ENCODE data around the gene GALK2.

- TF ChIP-seq, protein P1, sequence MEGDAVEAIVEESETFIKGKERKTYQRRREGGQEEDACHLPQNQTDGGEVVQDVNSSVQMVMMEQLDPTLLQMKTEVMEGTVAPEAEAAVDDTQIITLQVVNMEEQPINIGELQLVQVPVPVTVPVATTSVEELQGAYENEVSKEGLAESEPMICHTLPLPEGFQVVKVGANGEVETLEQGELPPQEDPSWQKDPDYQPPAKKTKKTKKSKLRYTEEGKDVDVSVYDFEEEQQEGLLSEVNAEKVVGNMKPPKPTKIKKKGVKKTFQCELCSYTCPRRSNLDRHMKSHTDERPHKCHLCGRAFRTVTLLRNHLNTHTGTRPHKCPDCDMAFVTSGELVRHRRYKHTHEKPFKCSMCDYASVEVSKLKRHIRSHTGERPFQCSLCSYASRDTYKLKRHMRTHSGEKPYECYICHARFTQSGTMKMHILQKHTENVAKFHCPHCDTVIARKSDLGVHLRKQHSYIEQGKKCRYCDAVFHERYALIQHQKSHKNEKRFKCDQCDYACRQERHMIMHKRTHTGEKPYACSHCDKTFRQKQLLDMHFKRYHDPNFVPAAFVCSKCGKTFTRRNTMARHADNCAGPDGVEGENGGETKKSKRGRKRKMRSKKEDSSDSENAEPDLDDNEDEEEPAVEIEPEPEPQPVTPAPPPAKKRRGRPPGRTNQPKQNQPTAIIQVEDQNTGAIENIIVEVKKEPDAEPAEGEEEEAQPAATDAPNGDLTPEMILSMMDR (IDR thresholded peaks at IDR 0.05): no peak
- no peak for TF ChIP-seq POLR2A (IDR thresholded peaks at IDR 0.05)
- TF ChIP-seq POLR2AphosphoS5 (IDR thresholded peaks at IDR 0.05; ENCODE audit: insufficient read depth in 1 of 2, low read depth in 1 of 2): no peak
Measured at GRCh38 chr15:49309889-49310288, 139.8 kb downstream of the GALK2 start.
